Cardiac muscle cell (in vitro differentiated cells and primary cell): Measurements from ENCODE around the gene SNRPD3. TPM values are rescaled to one million over a fixed set of nuclear protein-coding genes. Genes with fewer than 3 reads are reported as not detected.
A peak's percentile ranks its signal among the peaks of the same experiment; 100 is the strongest.
"Not testable (repeated sequence)": the region's sequence is repeated elsewhere in the genome, so short reads cannot be mapped to it uniquely, and the experiment has no call there.

Experiments
- DNase-seq, 2 donors: peaks; one replicate each; pipeline versions ENCODE4 v3.0.0 to v3.0.0-alpha.2; 2010 to 2017; ENCODE audit warnings: low read depth in 1 of 2, low spot score in 1 of 2
- H3K27ac ChIP-seq: fragments of 200-600 bp; sonication (generic); 2 replicates; pipeline ENCODE4 v1.5.1; 2016
- H3K27me3 ChIP-seq: fragments of 200-600 bp; sonication (generic); 2 replicates; pipeline ENCODE4 v1.6.0; 2016; ENCODE audit warnings: control low read depth
- H3K36me3 ChIP-seq: fragments of 200-600 bp; sonication (generic); 2 replicates; pipeline ENCODE4 v1.5.1; 2016; ENCODE audit warnings: control low read depth
- H3K4me1 ChIP-seq: fragments of 200-600 bp; sonication (generic); 2 replicates; pipeline ENCODE4 v1.8.1; 2017; ENCODE audit warnings: low read depth, mild to moderate bottlenecking, mixed run types
- H3K4me3 ChIP-seq: fragments of 200-600 bp; sonication (generic); 2 replicates; pipeline ENCODE4 v1.5.1; 2016; ENCODE audit warnings: mild to moderate bottlenecking
- H3K9me3 ChIP-seq: fragments of 200-600 bp; sonication (generic); 2 replicates; pipeline ENCODE4 v1.5.1; 2017; ENCODE audit warnings: low read depth, mild to moderate bottlenecking, control low read depth
- polyA plus RNA-seq: library from polyadenylated mRNA; unstranded; fragments of >200 nt; fragmentation: Nextera tagmentation; extraction: Ambion mirVana; gene quantifications from 2 replicates; pipeline ENCODE4 v1.2.1, GENCODE V29; 2016
- total RNA-seq: library from RNA; depleted of rRNA; stranded (reverse); fragments of >200 nt; gene quantifications from 2 replicates; pipeline ENCODE4 v1.2.3, GENCODE V29; 2016
- TF ChIP-seq, protein P1 (sequence below): IDR thresholded peaks from 2 replicates; pipeline ENCODE4 v1.5.1; 2012; ENCODE audit warnings: low read depth, mild to moderate bottlenecking, low read length

The SNRPD3 gene
- total and polyA plus RNA-seq, 2 experiments from 2014 or later, result 119 to 222 TPM

DNA sequence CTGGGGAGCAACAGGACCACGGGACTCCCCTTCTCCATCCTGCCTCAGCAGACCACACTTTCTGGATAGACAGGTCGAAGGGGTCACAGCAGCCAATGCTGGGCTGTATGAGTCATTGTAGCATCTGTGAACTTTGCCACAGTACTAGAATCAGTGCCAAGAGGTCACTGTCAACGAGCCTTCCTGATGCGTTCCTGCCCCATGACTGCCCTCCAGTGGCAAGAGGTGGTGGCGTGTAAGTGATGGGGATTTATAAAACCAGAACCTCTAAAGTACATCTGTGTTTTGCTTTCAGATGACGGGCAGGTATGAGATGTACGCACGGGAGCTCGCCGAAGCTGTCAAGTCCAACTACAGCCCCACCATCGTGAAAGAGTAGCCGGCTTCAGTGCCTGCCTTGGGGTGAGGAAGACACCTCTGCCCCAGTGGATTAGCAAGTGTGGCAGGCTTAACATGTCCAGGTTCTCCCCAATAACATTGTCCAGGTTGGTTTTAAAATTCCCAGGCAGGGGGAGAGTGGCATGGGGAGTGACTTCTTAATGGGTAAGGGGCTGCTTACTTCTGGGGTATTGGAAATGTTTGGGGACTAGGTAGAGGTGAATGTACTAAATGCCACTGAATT lies 30.3 kb upstream of the SNRPD3 start:
- TF ChIP-seq, protein P1, sequence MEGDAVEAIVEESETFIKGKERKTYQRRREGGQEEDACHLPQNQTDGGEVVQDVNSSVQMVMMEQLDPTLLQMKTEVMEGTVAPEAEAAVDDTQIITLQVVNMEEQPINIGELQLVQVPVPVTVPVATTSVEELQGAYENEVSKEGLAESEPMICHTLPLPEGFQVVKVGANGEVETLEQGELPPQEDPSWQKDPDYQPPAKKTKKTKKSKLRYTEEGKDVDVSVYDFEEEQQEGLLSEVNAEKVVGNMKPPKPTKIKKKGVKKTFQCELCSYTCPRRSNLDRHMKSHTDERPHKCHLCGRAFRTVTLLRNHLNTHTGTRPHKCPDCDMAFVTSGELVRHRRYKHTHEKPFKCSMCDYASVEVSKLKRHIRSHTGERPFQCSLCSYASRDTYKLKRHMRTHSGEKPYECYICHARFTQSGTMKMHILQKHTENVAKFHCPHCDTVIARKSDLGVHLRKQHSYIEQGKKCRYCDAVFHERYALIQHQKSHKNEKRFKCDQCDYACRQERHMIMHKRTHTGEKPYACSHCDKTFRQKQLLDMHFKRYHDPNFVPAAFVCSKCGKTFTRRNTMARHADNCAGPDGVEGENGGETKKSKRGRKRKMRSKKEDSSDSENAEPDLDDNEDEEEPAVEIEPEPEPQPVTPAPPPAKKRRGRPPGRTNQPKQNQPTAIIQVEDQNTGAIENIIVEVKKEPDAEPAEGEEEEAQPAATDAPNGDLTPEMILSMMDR, result peak; percentile 91
- H3K36me3 ChIP-seq, result no peaks in the 10 kb centered on the region
- H3K4me1 ChIP-seq, result no peaks in the 10 kb centered on the region

DNA sequence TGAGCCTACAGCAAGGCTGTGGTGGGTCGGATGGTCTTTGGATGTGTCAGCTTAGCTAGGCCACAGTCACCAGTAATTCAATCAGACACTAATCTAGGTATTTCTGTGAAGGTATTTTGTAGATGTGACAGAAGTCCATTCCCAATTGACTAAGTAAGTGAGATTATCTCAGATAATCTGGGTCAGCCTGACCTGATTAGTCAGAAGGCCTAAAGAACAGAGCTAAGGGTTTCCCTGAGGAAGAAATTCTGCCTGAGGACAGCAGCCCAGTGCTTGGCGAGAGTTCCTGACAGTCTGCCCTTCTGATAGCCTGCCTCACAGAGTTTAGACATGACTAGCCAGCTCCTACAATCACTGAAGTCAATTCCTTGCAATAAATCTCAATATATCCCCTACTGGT lies 29.6 kb upstream of the SNRPD3 start:
- Histone ChIP-seq H3K36me3 (no peaks in the 10 kb centered on the region), H3K9me3 (no peaks in the 10 kb centered on the region), H3K4me1 (no peaks in the 10 kb centered on the region), H3K27me3 (no peaks in the 10 kb centered on the region), H3K27ac (no peak overlapping the region), H3K4me3 (no peak overlapping the region)
- DNase-seq, result no peak
- TF ChIP-seq, protein P1, result no peak

More for the DNA sequence above, 30.3 kb upstream of the SNRPD3 start:
- H3K4me3 ChIP-seq, result no peak overlapping the region
- H3K9me3 ChIP-seq, result no peaks in the 10 kb centered on the region
- peak; percentile 72 to 77 for DNase-seq
- H3K27me3 ChIP-seq, result no peaks in the 10 kb centered on the region
- no peak overlapping the region for H3K27ac ChIP-seq

DNA sequence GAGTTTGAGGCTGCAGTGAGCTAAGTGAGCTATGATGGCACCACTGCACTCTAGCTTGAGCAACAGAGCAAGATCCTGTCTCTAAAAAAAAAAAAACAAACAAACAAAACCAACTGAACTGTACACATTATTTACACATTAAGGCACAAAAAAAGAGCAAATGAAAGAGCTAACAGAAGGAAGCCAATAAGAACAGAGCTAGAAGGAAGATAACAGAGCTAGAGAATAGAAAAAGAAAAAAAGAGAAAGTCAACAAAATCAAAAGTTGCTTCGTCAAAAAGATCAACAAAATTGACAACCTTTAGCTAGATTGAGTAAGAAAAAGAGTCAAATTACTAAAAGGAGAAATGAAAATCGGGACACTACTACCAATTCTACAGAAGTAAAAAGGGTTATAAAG lies 25.9 kb upstream of the SNRPD3 start:
- no peaks in the 10 kb centered on the region for H3K4me1 ChIP-seq
- no peak overlapping the region for H3K27ac ChIP-seq
- H3K36me3 ChIP-seq, result no peaks in the 10 kb centered on the region
- DNase-seq, result no peak
- no peaks in the 10 kb centered on the region for H3K9me3 ChIP-seq
- H3K4me3 ChIP-seq, result no peak overlapping the region
- TF ChIP-seq, protein P1, result no peak
- H3K27me3 ChIP-seq, result no peaks in the 10 kb centered on the region

DNA sequence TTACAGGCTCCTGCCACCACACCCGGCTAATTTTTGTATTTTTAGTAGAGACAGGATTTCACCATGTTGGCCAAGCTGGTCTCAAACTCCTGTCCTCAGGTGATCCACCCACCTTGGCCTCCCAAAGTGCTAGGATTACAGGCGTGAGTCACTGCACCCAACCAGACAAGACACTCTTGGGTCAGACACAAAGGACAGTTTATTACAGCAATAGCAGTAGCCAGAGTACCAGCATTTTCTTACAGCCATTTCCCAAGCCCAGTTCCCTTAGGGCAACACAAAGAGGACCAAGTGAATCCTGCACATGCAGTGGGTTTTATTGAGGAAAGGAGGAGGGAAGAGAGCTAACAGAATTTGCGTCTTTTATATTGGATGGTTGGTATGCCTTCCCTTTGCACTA lies 24.8 kb upstream of the SNRPD3 start:
- H3K4me3 ChIP-seq, H3K27ac ChIP-seq, H3K27me3 ChIP-seq, DNase-seq, H3K9me3 ChIP-seq, H3K4me1 ChIP-seq, H3K36me3 ChIP-seq: not testable (repeated sequence)

DNA sequence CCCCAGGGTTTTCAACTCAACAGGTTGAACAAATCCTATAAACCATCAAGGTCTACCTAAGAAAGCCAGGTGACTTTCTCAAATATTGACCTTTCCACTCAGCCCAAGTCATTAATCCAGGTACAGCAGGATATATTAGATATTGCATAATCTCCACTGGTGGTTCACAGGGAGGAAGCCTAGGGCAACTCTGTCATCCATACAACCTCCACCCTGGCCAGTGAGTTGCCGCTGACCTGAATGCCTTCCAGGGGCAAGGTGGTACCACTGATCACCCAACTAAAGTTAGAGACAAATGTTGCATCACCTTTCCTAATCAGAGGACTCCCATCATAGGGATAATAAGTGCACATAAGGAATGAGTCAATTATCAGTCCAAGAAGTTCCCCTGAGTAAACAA lies 23.7 kb upstream of the SNRPD3 start:
- H3K27ac ChIP-seq, result no peak overlapping the region
- H3K27me3 ChIP-seq, result no peaks in the 10 kb centered on the region
- DNase-seq, result no peak
- H3K4me1 ChIP-seq, result no peaks in the 10 kb centered on the region
- H3K36me3 ChIP-seq, result no peaks in the 10 kb centered on the region
- H3K4me3 ChIP-seq, result no peak overlapping the region
- no peaks in the 10 kb centered on the region for H3K9me3 ChIP-seq
- TF ChIP-seq, protein P1, result no peak

DNA sequence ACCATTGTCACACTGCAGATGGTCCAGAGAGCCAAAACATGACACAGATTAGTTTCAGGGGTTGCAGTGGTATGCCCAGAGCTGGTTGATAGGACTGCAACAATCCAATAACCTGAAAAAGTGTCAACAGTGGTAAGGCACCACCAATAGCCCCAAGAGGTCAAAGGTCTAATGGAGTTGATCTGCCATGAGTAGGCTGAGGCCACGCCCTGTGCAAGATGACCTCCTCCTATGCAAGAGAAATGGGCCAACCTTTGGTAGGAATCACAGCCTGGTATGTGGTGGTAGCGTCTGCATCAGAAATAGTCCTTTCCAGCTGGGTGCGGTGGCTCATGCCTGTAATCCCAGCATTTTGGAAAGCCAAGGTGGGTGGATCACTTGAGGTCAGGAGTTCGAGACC lies 20.5 kb upstream of the SNRPD3 start:
- no peaks in the 10 kb centered on the region for H3K36me3 ChIP-seq
- TF ChIP-seq, protein P1, result no peak
- H3K4me3 ChIP-seq, result no peak overlapping the region
- no peaks in the 10 kb centered on the region for H3K27me3 ChIP-seq
- H3K9me3 ChIP-seq, result no peaks in the 10 kb centered on the region
- no peak overlapping the region for H3K27ac ChIP-seq
- H3K4me1 ChIP-seq, result no peaks in the 10 kb centered on the region
- DNase-seq, result no peak
